Gastroesophageal sphincter (tissue), 4 donors: ENCODE results near the gene RAD23B. TPM values are rescaled to one million over a fixed set of nuclear protein-coding genes. Genes with fewer than 3 reads are reported as not detected.

Source experiments
- ATAC-seq: fragments of 150-250 bp; one replicate; pipeline ENCODE4 v1.9.1; 2016; ENCODE audit warnings: mild to moderate bottlenecking, moderate library complexity
- H3K27ac ChIP-seq, 4 donors: fragments of 200-600 bp; sonication (generic) in 3 of 4; 1 replicate in 3 of 4; 2 replicates in 1 of 4; pipeline ENCODE4 v1.5.1; 2016 to 2019
- H3K27me3 ChIP-seq: fragments of 200-600 bp; sonication (generic); one replicate; pipeline ENCODE4 v1.5.1; 2019
- H3K36me3 ChIP-seq, 2 donors: fragments of 200-600 bp; sonication (generic); one replicate each; pipeline ENCODE4 v1.5.1; 2019; ENCODE audit warnings: control low read depth in 1 of 2
- H3K4me1 ChIP-seq, 3 donors: fragments of 200-600 bp; sonication (generic); 1 replicate in 2 of 3; 2 replicates in 1 of 3; pipeline ENCODE4 v1.5.1; 2016 to 2019; ENCODE audit warnings: control low read depth in 2 of 3
- H3K4me3 ChIP-seq, 2 donors: fragments of 200-600 bp; sonication (generic); one replicate each; pipeline ENCODE4 v1.5.1; 2019; ENCODE audit warnings: mild to moderate bottlenecking in 1 of 2, moderate library complexity in 1 of 2
- H3K9me3 ChIP-seq, 3 donors: fragments of 200-600 bp; sonication (generic); one replicate each; pipeline ENCODE4 v1.5.1; 2017 to 2019; ENCODE audit warnings: control low read depth in 2 of 3
- EP300 ChIP-seq: sonication (generic); formaldehyde crosslinking; IDR thresholded peaks from one replicate; pipeline ENCODE4 v1.6.1; 2017; ENCODE audit warnings: antibody characterized with exemption, mild to moderate bottlenecking
- POLR2A ChIP-seq, 2 donors: fragments of 450-650 bp; IDR thresholded peaks; one replicate each; pipeline ENCODE4 v1.6.1; 2017; ENCODE audit warnings: antibody characterized with exemption in 2 of 2, mild to moderate bottlenecking in 2 of 2, moderate library complexity in 1 of 2
- POLR2AphosphoS5 ChIP-seq: sonication (generic); formaldehyde crosslinking; IDR thresholded peaks from one replicate; pipeline ENCODE4 v1.6.1; 2017; ENCODE audit warnings: antibody characterized with exemption
- WGBS, 2 donors: methylation state at CpG; one replicate each; pipeline ENCODE4 v1.1.5; 2018; ENCODE audit warnings: low coverage in 1 of 2; 5-methylcytosine and 5-hydroxymethylcytosine counted together
- total RNA-seq, 4 donors: library from RNA; depleted of rRNA; stranded (reverse); fragments of >200 nt; gene quantifications; one replicate each; pipeline ENCODE4 v1.1.0, GENCODE V29; 2016
- TF ChIP-seq, protein P1 (sequence below), 4 experiments: fragments of 200-600 bp in 2 of 4; fragments of 450-650 bp in 2 of 4; sonication (generic) in 1 of 4; IDR thresholded peaks; one replicate each; pipeline ENCODE4 v1.5.1; 2017 to 2019; ENCODE audit warnings: antibody characterized with exemption in 4 of 4, mild to moderate bottlenecking in 2 of 4, moderate library complexity in 2 of 4

RAD23B gene
- total RNA-seq, 4 donors from 2014 or later, result 64.3 to 96.5 (median 80.7) TPM

- Histone ChIP-seq H3K36me3 (no peaks in the 10 kb centered on the region), H3K4me3 (no peak overlapping the region), H3K27me3 (no peaks in the 10 kb centered on the region), H3K27ac (no peak overlapping the region), H3K9me3 (no peaks in the 10 kb centered on the region), H3K4me1 (peaks cover 13 to 94% (median 17%) of the 10 kb centered on the region in 3 donors)
- ATAC-seq, result no peak
- WGBS, 2 donors, result 80% methylated on average over 1 of the region's 1 CpG
- TF ChIP-seq, protein P1, sequence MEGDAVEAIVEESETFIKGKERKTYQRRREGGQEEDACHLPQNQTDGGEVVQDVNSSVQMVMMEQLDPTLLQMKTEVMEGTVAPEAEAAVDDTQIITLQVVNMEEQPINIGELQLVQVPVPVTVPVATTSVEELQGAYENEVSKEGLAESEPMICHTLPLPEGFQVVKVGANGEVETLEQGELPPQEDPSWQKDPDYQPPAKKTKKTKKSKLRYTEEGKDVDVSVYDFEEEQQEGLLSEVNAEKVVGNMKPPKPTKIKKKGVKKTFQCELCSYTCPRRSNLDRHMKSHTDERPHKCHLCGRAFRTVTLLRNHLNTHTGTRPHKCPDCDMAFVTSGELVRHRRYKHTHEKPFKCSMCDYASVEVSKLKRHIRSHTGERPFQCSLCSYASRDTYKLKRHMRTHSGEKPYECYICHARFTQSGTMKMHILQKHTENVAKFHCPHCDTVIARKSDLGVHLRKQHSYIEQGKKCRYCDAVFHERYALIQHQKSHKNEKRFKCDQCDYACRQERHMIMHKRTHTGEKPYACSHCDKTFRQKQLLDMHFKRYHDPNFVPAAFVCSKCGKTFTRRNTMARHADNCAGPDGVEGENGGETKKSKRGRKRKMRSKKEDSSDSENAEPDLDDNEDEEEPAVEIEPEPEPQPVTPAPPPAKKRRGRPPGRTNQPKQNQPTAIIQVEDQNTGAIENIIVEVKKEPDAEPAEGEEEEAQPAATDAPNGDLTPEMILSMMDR (IDR thresholded peaks at IDR 0.05), result no peak
- TF ChIP-seq POLR2A (IDR thresholded peaks at IDR 0.05) (no peak), EP300 (no peak)
Measured at GRCh38 chr9:107288701-107289100, 5.6 kb downstream of the RAD23B start.

GRCh38 chr9:107290619-107291018, 7.5 kb downstream of the RAD23B start:
- H3K27me3 ChIP-seq, result no peaks in the 10 kb centered on the region
- no peaks in the 10 kb centered on the region for H3K36me3 ChIP-seq
- 36 to 61% methylated on average over 7 of the region's 7 CpGs for WGBS, 2 donors
- H3K4me1 ChIP-seq, result peaks cover 13 to 98% (median 19%) of the 10 kb centered on the region in 3 donors
- H3K4me3 ChIP-seq, result no peak overlapping the region
- H3K27ac ChIP-seq, result no peak overlapping the region
- H3K9me3 ChIP-seq, result no peaks in the 10 kb centered on the region
- TF ChIP-seq POLR2A (IDR thresholded peaks at IDR 0.05) (no peak), EP300 (no peak), POLR2AphosphoS5 (no peak)
- TF ChIP-seq, protein P1 (IDR thresholded peaks at IDR 0.05), result no peak
- no peak for ATAC-seq

DNA sequence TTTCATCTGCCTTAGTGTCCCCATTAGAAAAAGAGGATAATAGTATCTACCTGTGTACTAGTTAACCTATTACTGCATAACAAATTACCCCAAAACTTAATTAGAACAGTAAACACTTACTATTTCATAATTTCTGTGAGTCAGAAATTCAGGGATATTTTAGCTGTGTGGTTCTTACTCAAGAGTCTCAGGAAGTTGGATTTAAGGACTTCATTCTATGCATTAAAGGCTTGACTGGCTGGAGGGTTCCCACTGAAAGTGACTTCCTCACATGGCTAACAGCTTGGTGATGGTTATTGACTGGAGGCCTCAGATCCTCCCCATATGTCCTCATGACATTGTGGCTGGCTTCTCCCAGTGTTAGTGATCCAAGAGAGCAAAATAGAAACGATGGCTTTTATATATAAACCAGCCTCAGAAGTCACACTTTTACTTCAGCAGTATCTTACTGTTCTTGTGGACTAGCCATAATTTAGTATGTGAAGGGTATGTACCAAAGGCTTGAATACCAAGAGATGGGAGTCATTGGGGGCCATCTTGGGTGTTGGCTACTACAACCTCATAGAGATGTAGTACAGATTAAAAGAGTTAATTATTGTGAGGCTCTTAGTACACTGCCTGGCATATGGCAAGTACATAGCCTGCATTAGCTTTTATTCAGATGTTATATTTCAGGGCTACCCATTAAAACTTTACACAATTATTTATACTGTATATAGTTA, 9.9 kb downstream of the RAD23B start:
- Histone ChIP-seq H3K9me3 (no peaks in the 10 kb centered on the region), H3K27ac (no peak overlapping the region), H3K4me1 (peaks cover 13 to 90% (median 19%) of the 10 kb centered on the region in 3 donors), H3K27me3 (no peaks in the 10 kb centered on the region), H3K36me3 (no peaks in the 10 kb centered on the region), H3K4me3 (no peak overlapping the region)
- WGBS, 2 donors, result 86% methylated on average over 1 of the region's 1 CpG; no CpG with 5 or more reads in 1 of the 2 donors
- ATAC-seq, result no peak
- no peak for TF ChIP-seq POLR2AphosphoS5
- TF ChIP-seq POLR2A (IDR thresholded peaks at IDR 0.05), result no peak
- TF ChIP-seq, protein P1 (IDR thresholded peaks at IDR 0.05), result no peak
- TF ChIP-seq EP300, result no peak

GRCh38 chr9:107293543-107294085, 10.5 kb downstream of the RAD23B start:
- no peaks in the 10 kb centered on the region for H3K9me3 ChIP-seq
- TF ChIP-seq, protein P1 (IDR thresholded peaks at IDR 0.05), result no peak
- H3K36me3 ChIP-seq, result no peaks in the 10 kb centered on the region
- no peak overlapping the region for H3K4me3 ChIP-seq
- no peak overlapping the region for H3K27ac ChIP-seq
- no peaks in the 10 kb centered on the region for H3K27me3 ChIP-seq
- ATAC-seq, result no peak
- peaks cover 13 to 87% (median 19%) of the 10 kb centered on the region in 3 donors for H3K4me1 ChIP-seq
- 88 to 89% methylated on average over 5 to 6 of the region's 6 CpGs for WGBS, 2 donors

- WGBS, 2 donors, result 65 to 70% methylated on average over 2 to 4 of the region's 4 CpGs
- Histone ChIP-seq H3K4me1 (peaks cover 13 to 87% (median 25%) of the 10 kb centered on the region in 3 donors), H3K27ac (no peak overlapping the region), H3K36me3 (no peaks in the 10 kb centered on the region), H3K27me3 (no peaks in the 10 kb centered on the region), H3K4me3 (no peak overlapping the region), H3K9me3 (no peaks in the 10 kb centered on the region)
- TF ChIP-seq POLR2A (IDR thresholded peaks at IDR 0.05), result no peak
- no peak for TF ChIP-seq EP300
- TF ChIP-seq, protein P1 (IDR thresholded peaks at IDR 0.05), result no peak
- no peak for TF ChIP-seq POLR2AphosphoS5
- ATAC-seq, result no peak
Measured at GRCh38 chr9:107294756-107295155, 11.7 kb downstream of the RAD23B start.
